WTC11 (cell line): ENCODE data around the gene EMC10.

Source experiments
- AFF4 ChIP-seq: sonication (generic); formaldehyde crosslinking; IDR thresholded peaks from 2 replicates; pipeline ENCODE4 v1.8.1; 2023; ENCODE audit warnings: mild to moderate bottlenecking, missing genetic modification reagents, borderline replicate concordance
- FOXP1 ChIP-seq: sonication (generic); formaldehyde crosslinking; IDR thresholded peaks from 2 replicates; pipeline ENCODE4 v1.8.0; 2022; ENCODE audit warnings: missing genetic modification reagents, mild to moderate bottlenecking, moderate library complexity, borderline replicate concordance
- NFYB ChIP-seq: sonication (generic); formaldehyde crosslinking; conservative IDR thresholded peaks from 2 replicates; pipeline ENCODE4 v1.8.0; 2022; ENCODE audit warnings: low read depth, missing genetic modification reagents
- TF ChIP-seq, protein P1 (sequence below): sonication (generic); formaldehyde crosslinking; IDR thresholded peaks from 2 replicates; pipeline ENCODE4 v1.8.0; 2022; ENCODE audit warnings: mild to moderate bottlenecking, missing genetic modification reagents
- TF ChIP-seq, protein P2 (sequence below): fragments of 200-600 bp; IDR thresholded peaks from 2 replicates; pipeline ENCODE4 v1.8.0; 2022; ENCODE audit warnings: antibody characterized with exemption
- TF ChIP-seq, protein P3 (sequence below): sonication (generic); formaldehyde crosslinking; IDR thresholded peaks from 2 replicates; pipeline ENCODE4 v1.8.1; 2022; ENCODE audit warnings: low read depth, missing genetic modification reagents, borderline replicate concordance

- TF ChIP-seq, protein P1, sequence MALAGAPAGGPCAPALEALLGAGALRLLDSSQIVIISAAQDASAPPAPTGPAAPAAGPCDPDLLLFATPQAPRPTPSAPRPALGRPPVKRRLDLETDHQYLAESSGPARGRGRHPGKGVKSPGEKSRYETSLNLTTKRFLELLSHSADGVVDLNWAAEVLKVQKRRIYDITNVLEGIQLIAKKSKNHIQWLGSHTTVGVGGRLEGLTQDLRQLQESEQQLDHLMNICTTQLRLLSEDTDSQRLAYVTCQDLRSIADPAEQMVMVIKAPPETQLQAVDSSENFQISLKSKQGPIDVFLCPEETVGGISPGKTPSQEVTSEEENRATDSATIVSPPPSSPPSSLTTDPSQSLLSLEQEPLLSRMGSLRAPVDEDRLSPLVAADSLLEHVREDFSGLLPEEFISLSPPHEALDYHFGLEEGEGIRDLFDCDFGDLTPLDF (CRISPR knock-in tag): no peak
- TF ChIP-seq AFF4 (CRISPR knock-in tag) (no peak), NFYB (no peak), FOXP1 (CRISPR knock-in tag) (no peak)
- TF ChIP-seq, protein P2, sequence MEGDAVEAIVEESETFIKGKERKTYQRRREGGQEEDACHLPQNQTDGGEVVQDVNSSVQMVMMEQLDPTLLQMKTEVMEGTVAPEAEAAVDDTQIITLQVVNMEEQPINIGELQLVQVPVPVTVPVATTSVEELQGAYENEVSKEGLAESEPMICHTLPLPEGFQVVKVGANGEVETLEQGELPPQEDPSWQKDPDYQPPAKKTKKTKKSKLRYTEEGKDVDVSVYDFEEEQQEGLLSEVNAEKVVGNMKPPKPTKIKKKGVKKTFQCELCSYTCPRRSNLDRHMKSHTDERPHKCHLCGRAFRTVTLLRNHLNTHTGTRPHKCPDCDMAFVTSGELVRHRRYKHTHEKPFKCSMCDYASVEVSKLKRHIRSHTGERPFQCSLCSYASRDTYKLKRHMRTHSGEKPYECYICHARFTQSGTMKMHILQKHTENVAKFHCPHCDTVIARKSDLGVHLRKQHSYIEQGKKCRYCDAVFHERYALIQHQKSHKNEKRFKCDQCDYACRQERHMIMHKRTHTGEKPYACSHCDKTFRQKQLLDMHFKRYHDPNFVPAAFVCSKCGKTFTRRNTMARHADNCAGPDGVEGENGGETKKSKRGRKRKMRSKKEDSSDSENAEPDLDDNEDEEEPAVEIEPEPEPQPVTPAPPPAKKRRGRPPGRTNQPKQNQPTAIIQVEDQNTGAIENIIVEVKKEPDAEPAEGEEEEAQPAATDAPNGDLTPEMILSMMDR: no peak
- TF ChIP-seq, protein P3, sequence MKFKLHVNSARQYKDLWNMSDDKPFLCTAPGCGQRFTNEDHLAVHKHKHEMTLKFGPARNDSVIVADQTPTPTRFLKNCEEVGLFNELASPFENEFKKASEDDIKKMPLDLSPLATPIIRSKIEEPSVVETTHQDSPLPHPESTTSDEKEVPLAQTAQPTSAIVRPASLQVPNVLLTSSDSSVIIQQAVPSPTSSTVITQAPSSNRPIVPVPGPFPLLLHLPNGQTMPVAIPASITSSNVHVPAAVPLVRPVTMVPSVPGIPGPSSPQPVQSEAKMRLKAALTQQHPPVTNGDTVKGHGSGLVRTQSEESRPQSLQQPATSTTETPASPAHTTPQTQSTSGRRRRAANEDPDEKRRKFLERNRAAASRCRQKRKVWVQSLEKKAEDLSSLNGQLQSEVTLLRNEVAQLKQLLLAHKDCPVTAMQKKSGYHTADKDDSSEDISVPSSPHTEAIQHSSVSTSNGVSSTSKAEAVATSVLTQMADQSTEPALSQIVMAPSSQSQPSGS: no peak
These were observed 42.8 kb upstream of the EMC10 start for GRCh38 chr19:50433201-50434180.
